GM12875 (cell line): ENCODE measurements around the gene PLPPR1.
"Not testable (repeated sequence)": the region's sequence is repeated elsewhere in the genome, so short reads cannot be mapped to it uniquely, and the experiment has no call there.

ENCODE experiments used
- H3K4me3 ChIP-seq: one replicate; pipeline ENCODE4 v1.5.1; 2011; ENCODE audit warnings: low read depth, low read length, control low read depth
- TF ChIP-seq, protein P1 (sequence below): IDR thresholded peaks from 2 replicates; pipeline ENCODE4 v1.5.1; 2011; ENCODE audit warnings: low read depth, mild to moderate bottlenecking, control low read depth, inconsistent platforms, low read length, moderate library complexity, borderline replicate concordance; ENCODE audit not compliant: insufficient read depth

PLPPR1 gene

DNA sequence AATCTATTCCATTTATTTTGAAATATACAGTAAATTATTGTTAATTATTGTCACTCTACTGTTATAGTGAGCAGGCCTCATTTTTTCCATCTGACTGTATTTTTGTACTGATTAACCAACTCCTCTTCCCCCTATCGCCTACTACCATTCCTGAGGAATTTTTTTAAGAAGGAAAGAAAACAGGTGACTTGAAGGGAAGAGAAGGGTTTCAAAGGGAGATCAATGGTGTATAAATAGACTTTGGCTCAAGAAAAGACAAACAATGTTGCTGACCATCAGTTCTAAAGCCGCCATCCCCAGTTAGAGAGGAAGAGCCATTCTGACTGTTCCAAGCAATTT, 286.6 kb downstream of the PLPPR1 start:
- TF ChIP-seq, protein P1, sequence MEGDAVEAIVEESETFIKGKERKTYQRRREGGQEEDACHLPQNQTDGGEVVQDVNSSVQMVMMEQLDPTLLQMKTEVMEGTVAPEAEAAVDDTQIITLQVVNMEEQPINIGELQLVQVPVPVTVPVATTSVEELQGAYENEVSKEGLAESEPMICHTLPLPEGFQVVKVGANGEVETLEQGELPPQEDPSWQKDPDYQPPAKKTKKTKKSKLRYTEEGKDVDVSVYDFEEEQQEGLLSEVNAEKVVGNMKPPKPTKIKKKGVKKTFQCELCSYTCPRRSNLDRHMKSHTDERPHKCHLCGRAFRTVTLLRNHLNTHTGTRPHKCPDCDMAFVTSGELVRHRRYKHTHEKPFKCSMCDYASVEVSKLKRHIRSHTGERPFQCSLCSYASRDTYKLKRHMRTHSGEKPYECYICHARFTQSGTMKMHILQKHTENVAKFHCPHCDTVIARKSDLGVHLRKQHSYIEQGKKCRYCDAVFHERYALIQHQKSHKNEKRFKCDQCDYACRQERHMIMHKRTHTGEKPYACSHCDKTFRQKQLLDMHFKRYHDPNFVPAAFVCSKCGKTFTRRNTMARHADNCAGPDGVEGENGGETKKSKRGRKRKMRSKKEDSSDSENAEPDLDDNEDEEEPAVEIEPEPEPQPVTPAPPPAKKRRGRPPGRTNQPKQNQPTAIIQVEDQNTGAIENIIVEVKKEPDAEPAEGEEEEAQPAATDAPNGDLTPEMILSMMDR, result no peak
- no peak overlapping the region for H3K4me3 ChIP-seq

DNA sequence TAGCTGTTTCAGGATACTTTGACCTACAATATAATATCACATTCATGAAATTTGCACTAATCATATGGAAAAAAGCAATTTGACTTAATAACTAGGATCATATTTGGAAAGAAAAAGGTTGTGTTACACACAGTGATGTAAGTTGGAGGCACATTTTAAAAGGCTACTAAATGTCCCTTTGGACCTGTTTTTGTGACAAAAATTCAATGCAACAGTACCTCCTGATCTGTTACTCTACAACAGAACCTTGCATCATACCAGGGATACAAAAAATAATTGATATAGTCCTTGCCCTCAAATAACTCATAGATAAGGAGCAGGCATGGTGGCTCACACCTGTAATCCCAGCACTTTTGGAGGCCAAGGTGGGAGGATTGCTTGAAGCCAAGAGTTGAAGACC, 289.2 kb downstream of the PLPPR1 start:
- H3K4me3 ChIP-seq, result no peak overlapping the region
- TF ChIP-seq, protein P1, result no peak

DNA sequence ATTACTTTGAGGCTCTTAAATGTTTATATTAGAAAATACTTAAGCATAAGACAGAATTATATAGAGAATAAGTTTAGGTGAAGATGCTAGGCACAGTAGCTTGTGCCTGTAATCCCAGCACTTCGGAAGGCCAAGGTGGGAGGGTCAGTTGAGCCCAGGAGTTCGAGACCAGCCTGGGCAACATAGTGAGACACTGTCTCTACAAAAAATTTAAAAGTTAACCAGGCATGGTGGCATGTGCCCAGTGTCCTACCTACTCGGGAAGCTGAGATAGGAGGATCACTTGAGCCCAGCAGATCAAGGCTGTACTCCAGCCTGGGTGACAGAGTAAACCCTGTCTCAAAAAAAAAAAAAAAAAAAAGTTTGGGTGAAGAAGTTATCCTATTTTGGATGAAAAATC, 294.6 kb downstream of the PLPPR1 start:
- no peak overlapping the region for H3K4me3 ChIP-seq
- TF ChIP-seq, protein P1, result no peak

DNA sequence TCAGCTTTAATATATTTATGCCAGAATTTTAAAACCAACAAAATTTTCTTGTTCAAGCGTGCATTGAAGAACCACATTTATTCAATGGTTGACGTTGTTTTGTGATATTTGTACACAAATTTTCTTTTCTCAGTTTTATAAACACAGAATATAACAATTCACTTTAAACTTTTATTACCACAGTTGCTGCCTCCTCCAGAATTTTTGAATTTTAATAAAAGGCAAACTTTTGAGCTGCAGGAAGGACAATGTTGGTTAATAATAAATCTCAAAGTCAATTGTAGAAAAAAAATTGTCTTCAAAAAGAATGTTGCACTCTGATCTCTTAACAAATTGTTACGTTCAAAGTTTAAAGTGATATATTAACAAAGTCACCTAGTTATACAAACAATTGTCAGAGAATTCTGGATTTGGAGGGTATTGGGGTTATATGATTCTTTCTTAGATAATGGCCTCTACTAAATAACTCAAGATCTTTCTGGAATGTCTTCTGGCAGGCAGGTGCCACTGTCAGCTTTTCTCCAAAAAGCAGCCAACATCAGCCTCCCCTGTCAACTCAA, 295.8 kb downstream of the PLPPR1 start:
- no peak overlapping the region for H3K4me3 ChIP-seq

DNA sequence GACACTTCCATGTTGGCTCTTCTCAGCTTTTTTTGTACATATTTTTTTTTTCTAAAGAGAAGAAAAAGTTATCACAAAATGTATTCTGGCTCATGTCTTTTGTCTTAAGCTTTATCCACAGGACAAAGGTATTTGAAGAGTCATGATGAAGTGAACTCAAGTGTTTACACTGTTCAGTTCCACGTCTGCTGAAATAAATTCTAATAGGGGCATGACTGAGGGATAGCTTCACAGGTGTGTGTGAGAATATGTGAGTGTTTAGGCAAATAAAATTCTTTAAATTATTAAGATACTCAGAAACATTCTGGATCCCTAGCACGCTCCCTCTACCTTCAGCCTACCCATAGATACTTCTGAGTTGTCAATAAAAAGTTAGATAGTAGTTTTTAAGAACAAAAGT, 296.5 kb downstream of the PLPPR1 start:
- H3K4me3 ChIP-seq, result no peak overlapping the region
- TF ChIP-seq, protein P1, result no peak

More for the DNA sequence above, 295.8 kb downstream of the PLPPR1 start:
- TF ChIP-seq, protein P1, result no peak

DNA sequence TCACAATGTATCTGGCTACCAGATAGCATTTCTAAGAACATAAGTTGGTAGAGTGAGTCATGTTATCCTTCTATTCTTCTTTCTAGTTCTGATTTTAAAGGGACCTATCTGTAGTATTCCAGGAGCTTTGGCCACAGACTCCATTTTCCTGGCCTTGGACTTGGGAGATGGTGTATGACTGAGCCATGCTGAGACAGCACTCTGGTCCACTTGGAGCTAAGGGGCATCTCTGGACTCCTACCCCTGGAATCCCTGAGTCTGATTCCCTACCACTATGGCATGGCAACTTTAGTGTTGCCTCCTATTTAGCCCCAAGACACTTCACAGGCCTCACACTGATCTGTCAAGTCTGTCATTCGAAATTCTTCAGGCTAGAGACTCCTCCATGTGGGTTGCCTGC, 297.5 kb downstream of the PLPPR1 start:
- TF ChIP-seq, protein P1, result no peak
- no peak overlapping the region for H3K4me3 ChIP-seq

DNA sequence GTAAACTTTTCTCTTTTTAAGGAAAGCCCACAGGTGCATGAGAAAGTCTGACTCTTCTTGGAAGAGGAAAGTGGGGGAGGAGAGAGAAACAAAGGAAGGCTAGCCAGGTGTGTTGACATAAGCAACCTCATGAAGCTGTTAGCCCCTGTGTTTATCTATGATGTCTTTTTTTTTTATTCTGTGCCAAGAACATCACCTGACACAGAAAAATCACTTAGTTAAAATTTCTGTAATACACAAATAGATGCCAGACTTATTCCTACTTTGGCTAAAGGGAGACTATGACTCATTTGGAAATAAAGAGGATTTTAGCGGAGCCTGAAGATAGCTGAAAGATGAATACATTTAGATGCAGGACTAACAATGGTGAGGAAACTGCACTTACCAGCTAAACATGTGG, 298.0 kb downstream of the PLPPR1 start:
- TF ChIP-seq, protein P1, result no peak

DNA sequence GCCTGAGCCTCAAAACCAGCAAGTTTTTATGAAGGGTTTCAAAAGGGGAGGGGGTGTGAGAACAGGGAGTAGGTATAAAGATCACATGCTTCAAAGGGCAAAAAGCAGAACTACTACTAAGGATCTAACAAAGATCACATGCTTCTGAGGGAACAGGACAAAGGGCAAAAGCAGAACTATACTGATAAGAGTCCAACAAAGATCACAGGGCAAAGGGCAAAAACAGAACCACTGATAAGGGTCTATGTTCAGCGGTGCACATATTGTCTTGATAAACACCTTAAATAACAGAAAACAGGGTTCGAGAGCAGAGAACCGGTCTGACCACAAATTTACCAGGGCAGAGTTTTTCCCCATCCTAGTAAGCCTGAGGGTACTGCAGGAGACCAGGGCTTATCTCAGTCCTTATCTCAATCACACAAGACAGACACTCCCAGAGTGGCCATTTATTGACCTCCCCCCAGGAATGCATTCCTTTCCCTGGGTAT, 298.9 kb downstream of the PLPPR1 start:
- H3K4me3 ChIP-seq, result not testable (repeated sequence)

More for the DNA sequence above, 298.0 kb downstream of the PLPPR1 start:
- no peak overlapping the region for H3K4me3 ChIP-seq
